Keratinocyte (primary cell): ENCODE measurements around the gene C16orf96. TPM values are rescaled to one million over a fixed set of nuclear protein-coding genes. Genes with fewer than 3 reads are reported as not detected.

Experiments
- DNase-seq: peaks from one replicate; pipeline ENCODE4 v3.0.0-alpha.2; 2011; ENCODE audit warnings: low read depth, missing footprints, low spot score
- FAIRE-seq: peaks from 2 replicates; lab custom pipeline; 2011; peaks lifted over from hg19 to GRCh38; lab: Jason Lieb, UNC
- H2AFZ ChIP-seq: 2 replicates; pipeline ENCODE4 v1.6.0; 2012; ENCODE audit warnings: low read length, control low read depth, inconsistent platforms; ENCODE audit not compliant: control insufficient read depth
- H3K27ac ChIP-seq: 2 replicates; pipeline ENCODE4 v1.5.1; 2011; ENCODE audit warnings: low read length; ENCODE audit not compliant: control insufficient read depth, insufficient read depth
- H3K27me3 ChIP-seq: 3 replicates; pipeline ENCODE4 v1.6.0; 2011; ENCODE audit warnings: low read length; ENCODE audit not compliant: control insufficient read depth, insufficient read depth; ENCODE audit errors: extremely low read depth
- H3K36me3 ChIP-seq, 2 experiments: 2 replicates in 1 of 2; 3 replicates in 1 of 2; pipeline ENCODE4 v1.5.1; 2011; ENCODE audit warnings: low read length in 2 of 2, mild to moderate bottlenecking in 1 of 2; ENCODE audit not compliant: control insufficient read depth in 2 of 2, insufficient read depth in 2 of 2; ENCODE audit errors: extremely low read depth in 1 of 2
- H3K4me1 ChIP-seq: 3 replicates; pipeline ENCODE4 v1.5.1; 2011; ENCODE audit warnings: low read length; ENCODE audit not compliant: control insufficient read depth, insufficient read depth; ENCODE audit errors: extremely low read depth
- H3K4me2 ChIP-seq: 3 replicates; pipeline ENCODE4 v1.6.0; 2011; ENCODE audit warnings: low read depth, low read length; ENCODE audit not compliant: control insufficient read depth, insufficient read depth; ENCODE audit errors: extremely low read depth
- H3K4me3 ChIP-seq, 3 experiments: fragments of 200-600 bp in 1 of 3; sonication (generic) in 1 of 3; 2 replicates in 2 of 3; 3 replicates in 1 of 3; pipeline ENCODE4 v1.5.1; 2011 to 2016; ENCODE audit warnings: low read length in 3 of 3, mild to moderate bottlenecking in 3 of 3, control low read depth in 2 of 3, inconsistent platforms in 1 of 3, low read depth in 1 of 3, mixed read lengths in 1 of 3, mixed run types in 1 of 3, moderate library complexity in 1 of 3; ENCODE audit not compliant: control insufficient read depth in 2 of 3, insufficient read depth in 2 of 3; ENCODE audit errors: extremely low read depth in 1 of 3
- H3K79me2 ChIP-seq: 2 replicates; pipeline ENCODE4 v1.6.0; 2012; ENCODE audit warnings: low read length; ENCODE audit not compliant: control insufficient read depth, insufficient read depth
- H3K9ac ChIP-seq: 3 replicates; pipeline ENCODE4 v1.6.0; 2011; ENCODE audit warnings: low read length; ENCODE audit not compliant: control insufficient read depth, insufficient read depth; ENCODE audit errors: extremely low read depth
- H3K9me1 ChIP-seq: 3 replicates; pipeline ENCODE4 v1.6.0; 2011; ENCODE audit warnings: low read length; ENCODE audit not compliant: control insufficient read depth, insufficient read depth; ENCODE audit errors: extremely low read depth
- H3K9me3 ChIP-seq: 2 replicates; pipeline ENCODE4 v1.5.1; 2012; ENCODE audit warnings: low read depth, low read length; ENCODE audit not compliant: control insufficient read depth
- H4K20me1 ChIP-seq: 3 replicates; pipeline ENCODE4 v1.6.0; 2011; ENCODE audit warnings: low read length; ENCODE audit not compliant: control insufficient read depth, insufficient read depth; ENCODE audit errors: extremely low read depth
- CTCF ChIP-seq, 3 experiments: IDR thresholded peaks in 1 of 3; conservative IDR thresholded peaks in 1 of 3; optimal IDR thresholded peaks in 1 of 3; 2 replicates in 2 of 3; 3 replicates in 1 of 3; pipeline versions ENCODE3 to v1.5.1; 2011; ENCODE audit warnings: low read length in 3 of 3, mild to moderate bottlenecking in 3 of 3, moderate library complexity in 2 of 3, control low read depth in 1 of 3, inconsistent platforms in 1 of 3; ENCODE audit not compliant: insufficient read depth in 2 of 3; ENCODE audit errors: extremely low read depth in 1 of 3
- EZH2 ChIP-seq: IDR thresholded peaks from one replicate; pipeline ENCODE4 v1.6.1; 2012; ENCODE audit warnings: inconsistent platforms, mild to moderate bottlenecking, low read length, moderate library complexity
- dilution Hi-C: fragments of 300-500 bp; cut with MboI; formaldehyde crosslinking; loops from one replicate; pipeline ENCODE4 v1.7.0; 2020; ENCODE audit warnings: low sequenced_read_pairs; ENCODE audit not compliant: extremely low pct_ligation_motif_present
- polyA plus RNA-seq, 5 experiments: library from polyadenylated mRNA; depleted of rRNA in 3 of 5; stranded (reverse) in 3 of 5; stranded (forward) in 1 of 5; unstranded in 1 of 5; fragments of >200 nt; gene quantifications; 1 replicate in 1 of 5; 2 replicates in 3 of 5; 3 replicates in 1 of 5; pipeline versions ENCODE4 v1.2.1 to v1.2.3, GENCODE V29; 2011 to 2012; ENCODE audit warnings: missing spikeins in 2 of 5, low read depth in 1 of 5, low replicate concordance in 1 of 5

C16orf96 gene
- polyA plus RNA-seq, 1 donor (not counting 4 experiments of a cell fraction or from before 2014, with no cell fraction given) = not detected

GRCh38 chr16:4510747-4511426, 45.3 kb upstream of the C16orf96 start:
- TF ChIP-seq CTCF (optimal IDR thresholded peaks at IDR 0.05 in 1 of 3, IDR thresholded peaks at IDR 0.05 in 1 of 3, conservative IDR thresholded peaks at IDR 0.05 in 1 of 3; ENCODE audit: extremely low read depth in 1 of 3, insufficient read depth in 2 of 3, low read length in 3 of 3) (no peak), EZH2 (no peak)
- dilution Hi-C loops = no loop called here
- no peak for FAIRE-seq

GRCh38 chr16:4511441-4512082, 44.6 kb upstream of the C16orf96 start:
- Histone ChIP-seq H3K9me1 (no peaks in the 10 kb centered on the region), H3K9ac (no peak overlapping the region), H4K20me1 (peaks cover 5% of the 10 kb centered on the region), H3K4me1 (peaks cover 1% of the 10 kb centered on the region), H3K36me3 (peaks cover 50 to 53% of the 10 kb centered on the region in 2 experiments), H3K4me2 (no peak overlapping the region), H3K27me3 (no peaks in the 10 kb centered on the region), H2AFZ (no peak overlapping the region), H3K4me3 (no peak overlapping the region), H3K79me2 (peaks cover 34% of the 10 kb centered on the region), H3K27ac (no peak overlapping the region), H3K9me3 (no peaks in the 10 kb centered on the region)
- dilution Hi-C loops = no loop called here
- no peak for TF ChIP-seq EZH2
- peak; percentile 67 to 70 (median 68) for TF ChIP-seq CTCF (optimal IDR thresholded peaks at IDR 0.05 in 1 of 3, IDR thresholded peaks at IDR 0.05 in 1 of 3, conservative IDR thresholded peaks at IDR 0.05 in 1 of 3; ENCODE audit: extremely low read depth in 1 of 3, insufficient read depth in 2 of 3, low read length in 3 of 3)
- FAIRE-seq = no peak
- DNase-seq = no peak

More at GRCh38 chr16:4510747-4511426, 45.3 kb upstream of the C16orf96 start:
- Histone ChIP-seq H3K4me1 (peaks cover 8% of the 10 kb centered on the region), H3K79me2 (peaks cover 35% of the 10 kb centered on the region), H3K9me3 (no peaks in the 10 kb centered on the region), H3K36me3 (peaks cover 50 to 59% of the 10 kb centered on the region in 2 experiments), H2AFZ (no peak overlapping the region), H3K9ac (no peak overlapping the region), H3K27ac (no peak overlapping the region), H3K4me2 (no peak overlapping the region), H3K4me3 (no peak overlapping the region), H3K27me3 (no peaks in the 10 kb centered on the region), H4K20me1 (peaks cover 12% of the 10 kb centered on the region), H3K9me1 (no peaks in the 10 kb centered on the region)
- no peak for DNase-seq
